Liver (tissue), 9 donors: ENCODE measurements around the gene CASQ2. TPM values are rescaled to one million over a fixed set of nuclear protein-coding genes. Genes with fewer than 3 reads are reported as not detected.

Source experiments
- DNase-seq: peaks from one replicate; pipeline ENCODE4 v3.0.0-alpha.2; 2017; ENCODE audit warnings: low spot score
- H3K27ac ChIP-seq, 2 donors: one replicate each; pipeline ENCODE4 v1.7.0; 2013; ENCODE audit warnings: inconsistent platforms in 2 of 2, low read length in 2 of 2, control low read depth in 1 of 2, low read depth in 1 of 2, mild to moderate bottlenecking in 1 of 2
- H3K27me3 ChIP-seq, 4 donors: one replicate each; pipeline versions ENCODE4 v1.6.1 to v1.7.0; 2013; ENCODE audit warnings: low read length in 3 of 4, inconsistent platforms in 1 of 4, mild to moderate bottlenecking in 1 of 4, moderate library complexity in 1 of 4; ENCODE audit not compliant: control insufficient read depth in 4 of 4, insufficient read depth in 4 of 4
- H3K36me3 ChIP-seq, 4 donors: one replicate each; pipeline versions ENCODE4 v1.6.1 to v1.7.0; 2013; ENCODE audit warnings: low read length in 3 of 4, mild to moderate bottlenecking in 3 of 4, low read depth in 1 of 4, moderate library complexity in 1 of 4; ENCODE audit not compliant: control insufficient read depth in 4 of 4, insufficient read depth in 3 of 4
- H3K4me1 ChIP-seq, 4 donors: one replicate each; pipeline versions ENCODE4 v1.6.1 to v1.7.0; 2013; ENCODE audit warnings: low read length in 3 of 4, mild to moderate bottlenecking in 3 of 4, moderate library complexity in 1 of 4; ENCODE audit not compliant: control insufficient read depth in 4 of 4, insufficient read depth in 4 of 4
- H3K4me3 ChIP-seq, 3 donors: one replicate each; pipeline versions ENCODE4 v1.6.1 to v1.7.0; 2013; ENCODE audit warnings: low read length in 3 of 3, control low read depth in 1 of 3, low read depth in 1 of 3, mild to moderate bottlenecking in 1 of 3
- H3K9ac ChIP-seq, 2 donors: one replicate each; pipeline ENCODE4 v1.7.0; 2013; ENCODE audit warnings: low read length in 2 of 2, mild to moderate bottlenecking in 2 of 2, moderate library complexity in 2 of 2, control low read depth in 1 of 2, low read depth in 1 of 2
- H3K9me3 ChIP-seq, 4 donors: one replicate each; pipeline versions ENCODE4 v1.6.1 to v1.7.0; 2013; ENCODE audit warnings: low read length in 3 of 4; ENCODE audit not compliant: control insufficient read depth in 4 of 4
- ATF3 ChIP-seq: IDR thresholded peaks from 2 replicates; pipeline ENCODE4 v1.6.1; 2016; ENCODE audit warnings: antibody characterized with exemption
- CTCF ChIP-seq: fragments of 150-350 bp; IDR thresholded peaks from 2 replicates; pipeline ENCODE4 v1.5.1; 2017; ENCODE audit warnings: improper control_type of control experiment, low read depth, low read length; ENCODE audit not compliant: missing input control
- EGR1 ChIP-seq, 2 donors: IDR thresholded peaks; 2 replicates each; pipeline ENCODE4 v1.6.1; 2016 to 2018; ENCODE audit warnings: antibody characterized with exemption in 2 of 2, low read depth in 2 of 2
- FOXA1 ChIP-seq: IDR thresholded peaks from 2 replicates; pipeline ENCODE4 v1.6.1; 2016; ENCODE audit warnings: antibody characterized with exemption
- FOXA2 ChIP-seq: IDR thresholded peaks from 2 replicates; pipeline ENCODE4 v1.6.1; 2016; ENCODE audit warnings: antibody characterized with exemption
- GABPA ChIP-seq, 2 donors: IDR thresholded peaks in 1 of 2; conservative IDR thresholded peaks in 1 of 2; 2 replicates each; pipeline ENCODE4 v1.6.1; 2016; ENCODE audit warnings: antibody characterized with exemption in 2 of 2, mild to moderate bottlenecking in 1 of 2, moderate library complexity in 1 of 2
- HNF4A ChIP-seq, 2 donors: conservative IDR thresholded peaks; 2 replicates each; pipeline ENCODE4 v1.6.1; 2016; ENCODE audit warnings: antibody characterized with exemption in 2 of 2, mild to moderate bottlenecking in 2 of 2
- HNF4G ChIP-seq: IDR thresholded peaks from 2 replicates; pipeline ENCODE4 v1.6.1; 2016; ENCODE audit warnings: antibody characterized with exemption
- JUND ChIP-seq, 2 donors: IDR thresholded peaks; 2 replicates each; pipeline ENCODE4 v1.6.1; 2016; ENCODE audit warnings: antibody characterized with exemption in 2 of 2
- MAX ChIP-seq: IDR thresholded peaks from 2 replicates; pipeline ENCODE4 v1.6.1; 2016; ENCODE audit warnings: antibody characterized with exemption
- NR2F2 ChIP-seq: IDR thresholded peaks from 2 replicates; pipeline ENCODE4 v1.6.1; 2016; ENCODE audit warnings: antibody characterized with exemption
- RAD21 ChIP-seq, 2 donors: IDR thresholded peaks; 2 replicates each; pipeline ENCODE4 v1.6.1; 2016; ENCODE audit warnings: antibody characterized with exemption in 2 of 2, mild to moderate bottlenecking in 2 of 2
- REST ChIP-seq: IDR thresholded peaks from 2 replicates; pipeline ENCODE4 v1.6.1; 2016; ENCODE audit warnings: antibody characterized with exemption, mild to moderate bottlenecking
- RXRA ChIP-seq, 2 donors: IDR thresholded peaks; 2 replicates each; pipeline ENCODE4 v1.6.1; 2017 to 2018; ENCODE audit warnings: antibody characterized with exemption in 2 of 2, mild to moderate bottlenecking in 1 of 2
- SP1 ChIP-seq: IDR thresholded peaks from 2 replicates; pipeline ENCODE4 v1.6.1; 2018; ENCODE audit warnings: antibody characterized with exemption, mild to moderate bottlenecking
- TAF1 ChIP-seq: conservative IDR thresholded peaks from 2 replicates; pipeline ENCODE4 v1.6.1; 2016; ENCODE audit warnings: antibody characterized with exemption, mild to moderate bottlenecking
- YY1 ChIP-seq: IDR thresholded peaks from 2 replicates; pipeline ENCODE4 v1.6.1; 2016; ENCODE audit warnings: antibody characterized with exemption, mild to moderate bottlenecking
- ZBTB33 ChIP-seq: IDR thresholded peaks from 2 replicates; pipeline ENCODE4 v1.6.1; 2016; ENCODE audit warnings: antibody characterized with exemption
- WGBS: extraction: QIAGEN DNeasy Blood & Tissue Kit; methylation state at CpG from one replicate; pipeline ENCODE4 v1.1.7; 2013; 5-methylcytosine and 5-hydroxymethylcytosine counted together
- polyA plus RNA-seq, 2 donors: library from polyadenylated mRNA; stranded (reverse) in 1 of 2; unstranded in 1 of 2; fragments of 200-250 nt in 1 of 2; fragments of >200 nt in 1 of 2; fragmentation: Nextera tagmentation in 1 of 2; extraction: Ambion mirVana in 1 of 2; gene quantifications; one replicate each; pipeline versions ENCODE4 v1.2.1 to v1.2.3, GENCODE V29; 2013 to 2015
- total RNA-seq, 2 donors: library from RNA; depleted of rRNA; stranded (reverse); fragments of >200 nt; gene quantifications; one replicate each; pipeline ENCODE4 v1.2.3, GENCODE V29; 2014
- donor health status: healthy.
- donor health status: healthy.
- donor health status: healthy.
- donor health status: healthy.
- donor health status: healthy.

The CASQ2 gene
- total and polyA plus RNA-seq, 4 donors: 0.33 to 1.1 TPM; not detected in 2

- WGBS: 91% methylated on average over 8 of the region's 8 CpGs
- H3K9ac ChIP-seq: no peak overlapping the region
- no peak overlapping the region for H3K27ac ChIP-seq
- TF ChIP-seq NR2F2 (no peak), RXRA (IDR thresholded peaks at IDR 0.05) (no peak), ZBTB33 (no peak), YY1 (no peak), HNF4A (conservative IDR thresholded peaks at IDR 0.05) (no peak), JUND (IDR thresholded peaks at IDR 0.05) (no peak), GABPA (IDR thresholded peaks at IDR 0.05 in 1 of 2, conservative IDR thresholded peaks at IDR 0.05 in 1 of 2) (no peak), FOXA2 (no peak), EGR1 (IDR thresholded peaks at IDR 0.05; ENCODE audit: low read depth in 2 of 2) (no peak), MAX (no peak), SP1 (no peak), RAD21 (IDR thresholded peaks at IDR 0.05) (no peak), FOXA1 (no peak), CTCF (no peak), ATF3 (no peak), REST (no peak), TAF1 (no peak), HNF4G (no peak)
- no peak for DNase-seq
- H3K9me3 ChIP-seq: no peaks in the 10 kb centered on the region
- H3K4me3 ChIP-seq: no peak overlapping the region
- H3K4me1 ChIP-seq: peaks cover 0 to 6% (median 2%) of the 10 kb centered on the region in 4 donors
- H3K27me3 ChIP-seq: no peaks in the 10 kb centered on the region
- peaks cover 0 to 4% (median 3%) of the 10 kb centered on the region in 4 donors for H3K36me3 ChIP-seq
These were observed 117.1 kb downstream of the CASQ2 start for GRCh38 chr1:115651391-115651790.
